Neural crest cell (in vitro differentiated cells): Measurements from ENCODE around the gene DIS3L2. TPM values are rescaled to one million over a fixed set of nuclear protein-coding genes. Genes with fewer than 3 reads are reported as not detected.

Experiments used
- DNase-seq: peaks from one replicate; pipeline ENCODE4 v3.0.0; 2021; ENCODE audit warnings: low read depth, mixed read lengths, low spot score
- H3K27ac Mint-ChIP-seq: one replicate; pipeline ENCODE4 v1.8.0; 2021; ENCODE audit warnings: mild to moderate bottlenecking, mixed read lengths; ENCODE audit not compliant: unreplicated experiment
- H3K27me3 Mint-ChIP-seq: 2 replicates; pipeline ENCODE4 v1.8.0; 2021; ENCODE audit warnings: low read depth, mild to moderate bottlenecking, mixed read lengths
- H3K36me3 Mint-ChIP-seq: 2 replicates; pipeline ENCODE4 v1.8.0; 2021; ENCODE audit warnings: low read depth, mild to moderate bottlenecking, mixed read lengths
- H3K4me1 Mint-ChIP-seq: 2 replicates; pipeline ENCODE4 v1.8.0; 2021; ENCODE audit warnings: mixed read lengths
- H3K4me3 Mint-ChIP-seq: one replicate; pipeline ENCODE4 v1.8.0; 2021; ENCODE audit warnings: mild to moderate bottlenecking, mixed read lengths
- H3K9me3 Mint-ChIP-seq: 2 replicates; pipeline ENCODE4 v1.8.0; 2021; ENCODE audit warnings: mixed read lengths
- CTCF ChIP-seq: fragments of 200-600 bp; sonication (generic); conservative IDR thresholded peaks from 2 replicates; pipeline ENCODE4 v1.5.0; 2021; ENCODE audit warnings: antibody characterized with exemption, mild to moderate bottlenecking
- total RNA-seq: library from RNA; stranded (reverse); gene quantifications from 2 replicates; pipeline ENCODE4 v1.2.1, GENCODE V29; 2021

The DIS3L2 gene
- total RNA-seq, 1 donor from 2014 or later: 51.9 TPM

GRCh38 chr2:232340171-232340935 is 378.8 kb downstream of the DIS3L2 start:
- Mint-ChIP-seq H3K27ac (peak overlapping the region; percentile 95), H3K4me3 (no peak overlapping the region), H3K4me1 (peaks cover 7% of the 10 kb centered on the region), H3K36me3 (no peaks in the 10 kb centered on the region), H3K27me3 (no peaks in the 10 kb centered on the region), H3K9me3 (no peaks in the 10 kb centered on the region)
- no peak for TF ChIP-seq CTCF
- DNase-seq: no peak

- Mint-ChIP-seq H3K4me3 (no peak overlapping the region), H3K27ac (no peak overlapping the region), H3K27me3 (no peaks in the 10 kb centered on the region), H3K36me3 (no peaks in the 10 kb centered on the region), H3K4me1 (peaks cover 7% of the 10 kb centered on the region), H3K9me3 (no peaks in the 10 kb centered on the region)
- TF ChIP-seq CTCF: no peak
- no peak for DNase-seq
These were observed 379.7 kb downstream of the DIS3L2 start for GRCh38 chr2:232341061-232341738.

GRCh38 chr2:232341739-232342126 is 380.2 kb downstream of the DIS3L2 start:
- Mint-ChIP-seq H3K4me1 (peaks cover 7% of the 10 kb centered on the region), H3K36me3 (no peaks in the 10 kb centered on the region)
- no peak for DNase-seq

GRCh38 chr2:232342635-232343565 is 381.4 kb downstream of the DIS3L2 start:
- no peak overlapping the region for H3K27ac Mint-ChIP-seq
- peaks cover 3% of the 10 kb centered on the region for H3K4me1 Mint-ChIP-seq
- TF ChIP-seq CTCF: no peak
- H3K4me3 Mint-ChIP-seq: no peak overlapping the region
- no peaks in the 10 kb centered on the region for H3K9me3 Mint-ChIP-seq
- H3K27me3 Mint-ChIP-seq: no peaks in the 10 kb centered on the region
- H3K36me3 Mint-ChIP-seq: no peaks in the 10 kb centered on the region
- DNase-seq: no peak

More at GRCh38 chr2:232341739-232342126, 380.2 kb downstream of the DIS3L2 start:
- Mint-ChIP-seq H3K27ac (no peak overlapping the region), H3K4me3 (no peak overlapping the region), H3K27me3 (no peaks in the 10 kb centered on the region), H3K9me3 (no peaks in the 10 kb centered on the region)
- TF ChIP-seq CTCF: no peak

- H3K27ac Mint-ChIP-seq: no peak overlapping the region
- H3K9me3 Mint-ChIP-seq: no peaks in the 10 kb centered on the region
- TF ChIP-seq CTCF: no peak
- DNase-seq: no peak
- H3K4me1 Mint-ChIP-seq: peaks cover 3% of the 10 kb centered on the region
- H3K4me3 Mint-ChIP-seq: no peak overlapping the region
- peaks cover 2% of the 10 kb centered on the region for H3K27me3 Mint-ChIP-seq
- no peaks in the 10 kb centered on the region for H3K36me3 Mint-ChIP-seq
These were observed 382.3 kb downstream of the DIS3L2 start for GRCh38 chr2:232343821-232344220.
